ENCODE data around the gene SPN.

Gene SPN

GRCh38 chr16:29696881-29697331 is 33.9 kb downstream of the SPN start:
- 98% methylated on average over 21 of the region's 21 CpGs for WGBS
- Histone ChIP-seq H3K79me1 (replicated peaks; ENCODE audit: low read length, poor library complexity, severe bottlenecking) (peaks cover 12% of the 10 kb centered on the region), H4K91ac (ENCODE audit: low read length) (no peak overlapping the region), H3K4me1 (ENCODE audit: control insufficient read depth, insufficient read depth, low read depth, low read length) (peaks cover 34% of the 10 kb centered on the region), H2AFZ (ENCODE audit: low read depth, low read length) (no peak overlapping the region), H4K8ac (ENCODE audit: low read length) (no peak overlapping the region), H3K18ac (ENCODE audit: low read depth in 1 of 2, low read length in 2 of 2) (no peak overlapping the region), H2AK5ac (ENCODE audit: low read length, severe bottlenecking) (no peak overlapping the region), H3K14ac (ENCODE audit: low read length in 2 of 2) (no peak overlapping the region), H3K23ac (ENCODE audit: low read length in 2 of 2) (peak overlapping the region in 1 of 2 experiments; percentile 5), H2BK15ac (ENCODE audit: low read depth, poor library complexity, severe bottlenecking) (no peak overlapping the region), H2BK12ac (ENCODE audit: low read length in 2 of 2) (no peak overlapping the region), H3K36me3 (ENCODE audit: control insufficient read depth in 1 of 2, insufficient read depth in 2 of 2, low read depth in 1 of 2, low read length in 2 of 2) (peaks cover 7 to 55% of the 10 kb centered on the region in 2 experiments), H3K4me2 (ENCODE audit: low read length, poor library complexity, severe bottlenecking) (no peak overlapping the region), H3K4ac (ENCODE audit: low read depth in 1 of 2, low read length in 2 of 2) (no peak overlapping the region), H3K9ac (ENCODE audit: low read length) (no peak overlapping the region), H3K27ac (ENCODE audit: low read length, poor library complexity, severe bottlenecking) (no peak overlapping the region), H2BK5ac (ENCODE audit: low read depth, low read length, poor library complexity, severe bottlenecking) (no peak overlapping the region), H3K9me3 (ENCODE audit: control insufficient read depth, low read length) (no peaks in the 10 kb centered on the region), H3K27me3 (ENCODE audit: control insufficient read depth in 1 of 2, insufficient read depth in 1 of 2, low read length in 2 of 2) (peaks cover 0 to 3% of the 10 kb centered on the region in 2 experiments), H3K4me3 (ENCODE audit: insufficient read depth in 1 of 2, low read depth in 1 of 2, low read length in 2 of 2) (no peak overlapping the region), H2BK120ac (ENCODE audit: low read depth, low read length) (no peak overlapping the region)
- DNase-seq, result no peak

GRCh38 chr16:29697391-29697790 is 34.3 kb downstream of the SPN start:
- Histone ChIP-seq H3K14ac (ENCODE audit: low read length in 2 of 2) (no peak overlapping the region), H3K23ac (ENCODE audit: low read length in 2 of 2) (no peak overlapping the region)

GRCh38 chr16:29698042-29698441 is 35.0 kb downstream of the SPN start:
- DNase-seq, result no peak
- no peak overlapping the region for H3K4me3 ChIP-seq (ENCODE audit: insufficient read depth in 1 of 2, low read depth in 1 of 2, low read length in 2 of 2)
- H3K23ac ChIP-seq (ENCODE audit: low read length in 2 of 2), result no peak overlapping the region
- H3K9ac ChIP-seq (ENCODE audit: low read length), result no peak overlapping the region
- no peak overlapping the region for H4K91ac ChIP-seq (ENCODE audit: low read length)
- no peak overlapping the region for H3K14ac ChIP-seq (ENCODE audit: low read length in 2 of 2)
- no peak overlapping the region for H3K27ac ChIP-seq (ENCODE audit: low read length, poor library complexity, severe bottlenecking)
- H3K18ac ChIP-seq (ENCODE audit: low read depth in 1 of 2, low read length in 2 of 2), result no peak overlapping the region
- H2BK120ac ChIP-seq (ENCODE audit: low read depth, low read length), result no peak overlapping the region
- no peak overlapping the region for H3K4ac ChIP-seq (ENCODE audit: low read depth in 1 of 2, low read length in 2 of 2)
- H3K4me2 ChIP-seq (ENCODE audit: low read length, poor library complexity, severe bottlenecking), result no peak overlapping the region
- H3K36me3 ChIP-seq (ENCODE audit: control insufficient read depth in 1 of 2, insufficient read depth in 2 of 2, low read depth in 1 of 2, low read length in 2 of 2), result peaks cover 7 to 47% of the 10 kb centered on the region in 2 experiments
- peaks cover 0 to 3% of the 10 kb centered on the region in 2 experiments for H3K27me3 ChIP-seq (ENCODE audit: control insufficient read depth in 1 of 2, insufficient read depth in 1 of 2, low read length in 2 of 2)
- H3K9me3 ChIP-seq (ENCODE audit: control insufficient read depth, low read length), result no peaks in the 10 kb centered on the region
- WGBS, result 100% methylated on average over 2 of the region's 2 CpGs
- no peak overlapping the region for H4K8ac ChIP-seq (ENCODE audit: low read length)
- no peak overlapping the region for H2AK5ac ChIP-seq (ENCODE audit: low read length, severe bottlenecking)
- H2BK12ac ChIP-seq (ENCODE audit: low read length in 2 of 2), result no peak overlapping the region
- H2AFZ ChIP-seq (ENCODE audit: low read depth, low read length), result no peak overlapping the region
- peaks cover 35% of the 10 kb centered on the region for H3K4me1 ChIP-seq (ENCODE audit: control insufficient read depth, insufficient read depth, low read depth, low read length)
- H2BK15ac ChIP-seq (ENCODE audit: low read depth, poor library complexity, severe bottlenecking), result no peak overlapping the region
- H2BK5ac ChIP-seq (ENCODE audit: low read depth, low read length, poor library complexity, severe bottlenecking), result no peak overlapping the region
- peaks cover 12% of the 10 kb centered on the region for H3K79me1 ChIP-seq (replicated peaks; ENCODE audit: low read length, poor library complexity, severe bottlenecking)

More at GRCh38 chr16:29697391-29697790, 34.3 kb downstream of the SPN start:
- H2BK12ac ChIP-seq (ENCODE audit: low read length in 2 of 2), result peak overlapping the region in 1 of 2 experiments; percentile 29
- no peak overlapping the region for H3K4me3 ChIP-seq (ENCODE audit: insufficient read depth in 1 of 2, low read depth in 1 of 2, low read length in 2 of 2)
- H3K18ac ChIP-seq (ENCODE audit: low read depth in 1 of 2, low read length in 2 of 2), result no peak overlapping the region
- H3K9me3 ChIP-seq (ENCODE audit: control insufficient read depth, low read length), result no peaks in the 10 kb centered on the region
- peaks cover 12% of the 10 kb centered on the region for H3K79me1 ChIP-seq (replicated peaks; ENCODE audit: low read length, poor library complexity, severe bottlenecking)
- H3K27me3 ChIP-seq (ENCODE audit: control insufficient read depth in 1 of 2, insufficient read depth in 1 of 2, low read length in 2 of 2), result peaks cover 0 to 3% of the 10 kb centered on the region in 2 experiments
- H3K27ac ChIP-seq (ENCODE audit: low read length, poor library complexity, severe bottlenecking), result no peak overlapping the region
- no peak overlapping the region for H2BK15ac ChIP-seq (ENCODE audit: low read depth, poor library complexity, severe bottlenecking)
- no peak overlapping the region for H3K4me2 ChIP-seq (ENCODE audit: low read length, poor library complexity, severe bottlenecking)
- H2BK120ac ChIP-seq (ENCODE audit: low read depth, low read length), result no peak overlapping the region
- 96% methylated on average over 7 of the region's 7 CpGs for WGBS
- H2BK5ac ChIP-seq (ENCODE audit: low read depth, low read length, poor library complexity, severe bottlenecking), result no peak overlapping the region
- H3K9ac ChIP-seq (ENCODE audit: low read length), result no peak overlapping the region
- peaks cover 35% of the 10 kb centered on the region for H3K4me1 ChIP-seq (ENCODE audit: control insufficient read depth, insufficient read depth, low read depth, low read length)
- H3K36me3 ChIP-seq (ENCODE audit: control insufficient read depth in 1 of 2, insufficient read depth in 2 of 2, low read depth in 1 of 2, low read length in 2 of 2), result peaks cover 7 to 51% of the 10 kb centered on the region in 2 experiments
- H3K4ac ChIP-seq (ENCODE audit: low read depth in 1 of 2, low read length in 2 of 2), result no peak overlapping the region
- no peak for DNase-seq
- no peak overlapping the region for H2AFZ ChIP-seq (ENCODE audit: low read depth, low read length)
- H4K8ac ChIP-seq (ENCODE audit: low read length), result no peak overlapping the region
- no peak overlapping the region for H2AK5ac ChIP-seq (ENCODE audit: low read length, severe bottlenecking)
- H4K91ac ChIP-seq (ENCODE audit: low read length), result no peak overlapping the region

- no peak overlapping the region for H3K4ac ChIP-seq (ENCODE audit: low read depth in 1 of 2, low read length in 2 of 2)
- no peak overlapping the region for H3K27ac ChIP-seq (ENCODE audit: low read length, poor library complexity, severe bottlenecking)
- no peak overlapping the region for H3K18ac ChIP-seq (ENCODE audit: low read depth in 1 of 2, low read length in 2 of 2)
- H2BK15ac ChIP-seq (ENCODE audit: low read depth, poor library complexity, severe bottlenecking), result no peak overlapping the region
- H2AFZ ChIP-seq (ENCODE audit: low read depth, low read length), result no peak overlapping the region
- H3K4me2 ChIP-seq (ENCODE audit: low read length, poor library complexity, severe bottlenecking), result no peak overlapping the region
- no peak overlapping the region for H4K8ac ChIP-seq (ENCODE audit: low read length)
- DNase-seq, result no peak
- H3K9me3 ChIP-seq (ENCODE audit: control insufficient read depth, low read length), result no peaks in the 10 kb centered on the region
- 94% methylated on average over 17 of the region's 17 CpGs for WGBS
- H3K36me3 ChIP-seq (ENCODE audit: control insufficient read depth in 1 of 2, insufficient read depth in 2 of 2, low read depth in 1 of 2, low read length in 2 of 2), result peaks cover 7 to 47% of the 10 kb centered on the region in 2 experiments
- peak overlapping the region; percentile 9 for H2AK5ac ChIP-seq (ENCODE audit: low read length, severe bottlenecking)
- H4K91ac ChIP-seq (ENCODE audit: low read length), result no peak overlapping the region
- H3K4me1 ChIP-seq (ENCODE audit: control insufficient read depth, insufficient read depth, low read depth, low read length), result peaks cover 35% of the 10 kb centered on the region
- H2BK5ac ChIP-seq (ENCODE audit: low read depth, low read length, poor library complexity, severe bottlenecking), result no peak overlapping the region
- H2BK120ac ChIP-seq (ENCODE audit: low read depth, low read length), result no peak overlapping the region
- peaks cover 12% of the 10 kb centered on the region for H3K79me1 ChIP-seq (replicated peaks; ENCODE audit: low read length, poor library complexity, severe bottlenecking)
- no peak overlapping the region for H3K9ac ChIP-seq (ENCODE audit: low read length)
- H2BK12ac ChIP-seq (ENCODE audit: low read length in 2 of 2), result no peak overlapping the region
- H3K27me3 ChIP-seq (ENCODE audit: control insufficient read depth in 1 of 2, insufficient read depth in 1 of 2, low read length in 2 of 2), result peaks cover 0 to 3% of the 10 kb centered on the region in 2 experiments
- no peak overlapping the region for H3K23ac ChIP-seq (ENCODE audit: low read length in 2 of 2)
- H3K4me3 ChIP-seq (ENCODE audit: insufficient read depth in 1 of 2, low read depth in 1 of 2, low read length in 2 of 2), result no peak overlapping the region
- no peak overlapping the region for H3K14ac ChIP-seq (ENCODE audit: low read length in 2 of 2)
Measured at GRCh38 chr16:29698484-29699323, 35.7 kb downstream of the SPN start.
